ENCODE measurements around the gene CRELD2. TPM values are rescaled to one million over a fixed set of nuclear protein-coding genes. Genes with fewer than 3 reads are reported as not detected.

Gene CRELD2
- total and polyA plus RNA-seq, 5 donors = 21.8 to 40.0 (median 26.5) TPM

GRCh38 chr22:49924113-49924833, 5.8 kb downstream of the CRELD2 start:
- DNase-seq = peak in 1 of 3 donors; percentile 45
- Histone ChIP-seq H3K9me3 (ENCODE audit: control insufficient read depth, low read length) (no peaks in the 10 kb centered on the region), H3K4me3 (ENCODE audit: low read length) (no peak overlapping the region), H3K4me1 (ENCODE audit: control insufficient read depth, insufficient read depth, low read length) (no peaks in the 10 kb centered on the region), H3K27me3 (ENCODE audit: control insufficient read depth, insufficient read depth) (no peaks in the 10 kb centered on the region), H3K27ac (ENCODE audit: low read length) (no peak overlapping the region)
- 96% methylated on average over 31 of the region's 31 CpGs for WGBS
- no peak for ATAC-seq
- intact Hi-C loops (cut with DNase I) = no loop called here

- H3K4me3 ChIP-seq (ENCODE audit: low read length) = no peak overlapping the region
- intact Hi-C loops (cut with DNase I) = loop anchor here in 2 of 4 donors (5.0 kb wide), 2 partner anchors 67 to 107 kb away; no protein-coding TSS in a partner anchor
- 84% methylated on average over 24 of the region's 24 CpGs for WGBS
- no peaks in the 10 kb centered on the region for H3K27me3 ChIP-seq (ENCODE audit: control insufficient read depth, insufficient read depth)
- no peak for DNase-seq
- ATAC-seq = no peak
- no peaks in the 10 kb centered on the region for H3K9me3 ChIP-seq (ENCODE audit: control insufficient read depth, low read length)
- H3K4me1 ChIP-seq (ENCODE audit: control insufficient read depth, insufficient read depth, low read length) = no peaks in the 10 kb centered on the region
- no peak overlapping the region for H3K27ac ChIP-seq (ENCODE audit: low read length)
These were observed 7.2 kb downstream of the CRELD2 start for GRCh38 chr22:49925525-49926128.

- WGBS = 77% methylated on average over 18 of the region's 18 CpGs
- intact Hi-C loops (cut with DNase I) = loop anchor here in 2 of 4 donors (5.0 kb wide), 2 partner anchors 65 to 105 kb away; no protein-coding TSS in a partner anchor
- H3K4me1 ChIP-seq (ENCODE audit: control insufficient read depth, insufficient read depth, low read length) = no peaks in the 10 kb centered on the region
- H3K9me3 ChIP-seq (ENCODE audit: control insufficient read depth, low read length) = no peaks in the 10 kb centered on the region
- H3K27ac ChIP-seq (ENCODE audit: low read length) = no peak overlapping the region
- no peaks in the 10 kb centered on the region for H3K27me3 ChIP-seq (ENCODE audit: control insufficient read depth, insufficient read depth)
- no peak for ATAC-seq
- DNase-seq = no peak
- no peak overlapping the region for H3K4me3 ChIP-seq (ENCODE audit: low read length)
These were observed 8.5 kb downstream of the CRELD2 start for GRCh38 chr22:49926916-49927315.

GRCh38 chr22:49927483-49928184, 9.2 kb downstream of the CRELD2 start:
- no peaks in the 10 kb centered on the region for H3K4me1 ChIP-seq (ENCODE audit: control insufficient read depth, insufficient read depth, low read length)
- 93% methylated on average over 26 of the region's 26 CpGs for WGBS
- ATAC-seq (no peak), DNase-seq (no peak)
- H3K27me3 ChIP-seq (ENCODE audit: control insufficient read depth, insufficient read depth) = no peaks in the 10 kb centered on the region
- H3K9me3 ChIP-seq (ENCODE audit: control insufficient read depth, low read length) = no peaks in the 10 kb centered on the region
- no peak overlapping the region for H3K4me3 ChIP-seq (ENCODE audit: low read length)
- intact Hi-C loops (cut with DNase I) = loop anchor here in 3 of 4 donors (2.0 to 5.0 kb wide), 3 partner anchors 65 to 105 kb away; no protein-coding TSS in a partner anchor
- H3K27ac ChIP-seq (ENCODE audit: low read length) = no peak overlapping the region

GRCh38 chr22:49928185-49928495, 9.7 kb downstream of the CRELD2 start:
- WGBS = 89% methylated on average over 8 of the region's 8 CpGs
- Histone ChIP-seq H3K27me3 (ENCODE audit: control insufficient read depth, insufficient read depth) (no peaks in the 10 kb centered on the region), H3K4me1 (ENCODE audit: control insufficient read depth, insufficient read depth, low read length) (no peaks in the 10 kb centered on the region), H3K4me3 (ENCODE audit: low read length) (no peak overlapping the region), H3K27ac (ENCODE audit: low read length) (no peak overlapping the region), H3K9me3 (ENCODE audit: control insufficient read depth, low read length) (no peaks in the 10 kb centered on the region)
- no peak for DNase-seq
- intact Hi-C loops (cut with DNase I) = loop anchor here in 3 of 4 donors (2.0 to 5.0 kb wide), 3 partner anchors 64 to 104 kb away; no protein-coding TSS in a partner anchor
- no peak for ATAC-seq

- H3K27me3 ChIP-seq (ENCODE audit: control insufficient read depth, insufficient read depth) = no peaks in the 10 kb centered on the region
- DNase-seq = no peak
- no peaks in the 10 kb centered on the region for H3K9me3 ChIP-seq (ENCODE audit: control insufficient read depth, low read length)
- H3K27ac ChIP-seq (ENCODE audit: low read length) = no peak overlapping the region
- no peak overlapping the region for H3K4me3 ChIP-seq (ENCODE audit: low read length)
- peaks cover 3% of the 10 kb centered on the region for H3K4me1 ChIP-seq (ENCODE audit: control insufficient read depth, insufficient read depth, low read length)
- ATAC-seq = no peak
- 38% methylated on average over 38 of the region's 38 CpGs for WGBS
- intact Hi-C loops (cut with DNase I) = loop anchor here in 3 of 4 donors (1.0 to 5.0 kb wide), 4 partner anchors 64 to 104 kb away; no protein-coding TSS in a partner anchor
These were observed 10.2 kb downstream of the CRELD2 start for GRCh38 chr22:49928555-49929210.

GRCh38 chr22:49929211-49929979, 11.0 kb downstream of the CRELD2 start:
- DNase-seq = peak; percentile 58 to 86 (median 86)
- 4% methylated on average over 75 of the region's 75 CpGs for WGBS
- H3K27me3 ChIP-seq (ENCODE audit: control insufficient read depth, insufficient read depth) = no peaks in the 10 kb centered on the region
- no peak overlapping the region for H3K27ac ChIP-seq (ENCODE audit: low read length)
- ATAC-seq = peak; percentile 42 to 54
- H3K4me1 ChIP-seq (ENCODE audit: control insufficient read depth, insufficient read depth, low read length) = peaks cover 6% of the 10 kb centered on the region
- intact Hi-C loops (cut with DNase I) = loop anchor here in 3 of 4 donors (1.0 to 5.0 kb wide), 4 partner anchors 63 to 103 kb away; no protein-coding TSS in a partner anchor
- no peaks in the 10 kb centered on the region for H3K9me3 ChIP-seq (ENCODE audit: control insufficient read depth, low read length)
- no peak overlapping the region for H3K4me3 ChIP-seq (ENCODE audit: low read length)

- no peaks in the 10 kb centered on the region for H3K27me3 ChIP-seq (ENCODE audit: control insufficient read depth, insufficient read depth)
- DNase-seq (peak in 1 of 3 donors; percentile 46), ATAC-seq (no peak)
- no peak overlapping the region for H3K27ac ChIP-seq (ENCODE audit: low read length)
- H3K4me1 ChIP-seq (ENCODE audit: control insufficient read depth, insufficient read depth, low read length) = peaks cover 11% of the 10 kb centered on the region
- intact Hi-C loops (cut with DNase I) = loop anchor here (1.0 to 10.0 kb wide), 6 partner anchors 42 to 285 kb away; no protein-coding TSS in a partner anchor
- H3K4me3 ChIP-seq (ENCODE audit: low read length) = no peak overlapping the region
- no peaks in the 10 kb centered on the region for H3K9me3 ChIP-seq (ENCODE audit: control insufficient read depth, low read length)
- WGBS = 65% methylated on average over 21 of the region's 21 CpGs
These were observed 11.7 kb downstream of the CRELD2 start for GRCh38 chr22:49929994-49930575.

- H3K27me3 ChIP-seq (ENCODE audit: control insufficient read depth, insufficient read depth) = no peaks in the 10 kb centered on the region
- ATAC-seq (peak; percentile 38 to 47), DNase-seq (peak in 2 of 3 donors; percentile 62 to 78)
- H3K4me1 ChIP-seq (ENCODE audit: control insufficient read depth, insufficient read depth, low read length) = peaks cover 11% of the 10 kb centered on the region
- intact Hi-C loops (cut with DNase I) = loop anchor here (2.0 to 10.0 kb wide), 4 partner anchors 41 to 284 kb away; no protein-coding TSS in a partner anchor
- WGBS = 46% methylated on average over 14 of the region's 14 CpGs
- H3K4me3 ChIP-seq (ENCODE audit: low read length) = no peak overlapping the region
- peak overlapping the region; percentile 14 for H3K27ac ChIP-seq (ENCODE audit: low read length)
- no peaks in the 10 kb centered on the region for H3K9me3 ChIP-seq (ENCODE audit: control insufficient read depth, low read length)
These were observed 12.4 kb downstream of the CRELD2 start for GRCh38 chr22:49930596-49931412.
